Myocyte (in vitro differentiated cells): Measurements from ENCODE around the gene PAGR1. TPM values are rescaled to one million over a fixed set of nuclear protein-coding genes. Genes with fewer than 3 reads are reported as not detected.
"Not testable (repeated sequence)": the region's sequence is repeated elsewhere in the genome, so short reads cannot be mapped to it uniquely, and the experiment has no call there.

Source experiments
- DNase-seq: peaks from one replicate; pipeline ENCODE4 v3.0.0-alpha.2; 2012; ENCODE audit warnings: low read depth
- total RNA-seq: library from RNA; depleted of rRNA; stranded (reverse); fragments of >200 nt; gene quantifications from 2 replicates; pipeline ENCODE4 v1.2.3, GENCODE V29; 2014

Gene PAGR1
- total RNA-seq, 1 donor from 2014 or later = 38.4 TPM

DNA sequence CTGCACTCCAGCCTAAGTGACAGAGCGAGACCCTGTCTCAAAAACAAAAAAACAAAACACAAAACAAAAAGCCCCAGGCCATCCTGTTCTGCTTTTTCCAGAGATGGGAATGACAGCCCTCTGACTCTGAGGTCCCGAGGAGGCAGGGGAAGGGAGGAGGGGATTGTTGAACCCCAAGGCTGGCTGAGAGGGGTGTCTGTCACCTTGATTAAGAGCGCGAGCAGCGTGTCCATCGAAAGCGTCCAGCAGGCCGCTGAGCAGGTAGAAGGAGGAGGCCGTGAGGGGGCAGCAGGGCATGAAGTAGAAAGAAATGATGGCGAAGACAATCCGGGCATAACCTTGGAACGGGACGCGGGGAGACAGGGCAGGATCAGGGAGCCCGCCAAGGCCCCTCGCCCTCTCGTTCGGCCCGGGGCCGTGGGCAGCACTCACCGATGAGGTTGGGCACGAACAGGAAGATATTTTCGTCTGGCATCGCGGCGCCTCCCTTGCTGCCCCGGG is 46.5 kb downstream of the PAGR1 start:
- peak; percentile 35 for DNase-seq

DNA sequence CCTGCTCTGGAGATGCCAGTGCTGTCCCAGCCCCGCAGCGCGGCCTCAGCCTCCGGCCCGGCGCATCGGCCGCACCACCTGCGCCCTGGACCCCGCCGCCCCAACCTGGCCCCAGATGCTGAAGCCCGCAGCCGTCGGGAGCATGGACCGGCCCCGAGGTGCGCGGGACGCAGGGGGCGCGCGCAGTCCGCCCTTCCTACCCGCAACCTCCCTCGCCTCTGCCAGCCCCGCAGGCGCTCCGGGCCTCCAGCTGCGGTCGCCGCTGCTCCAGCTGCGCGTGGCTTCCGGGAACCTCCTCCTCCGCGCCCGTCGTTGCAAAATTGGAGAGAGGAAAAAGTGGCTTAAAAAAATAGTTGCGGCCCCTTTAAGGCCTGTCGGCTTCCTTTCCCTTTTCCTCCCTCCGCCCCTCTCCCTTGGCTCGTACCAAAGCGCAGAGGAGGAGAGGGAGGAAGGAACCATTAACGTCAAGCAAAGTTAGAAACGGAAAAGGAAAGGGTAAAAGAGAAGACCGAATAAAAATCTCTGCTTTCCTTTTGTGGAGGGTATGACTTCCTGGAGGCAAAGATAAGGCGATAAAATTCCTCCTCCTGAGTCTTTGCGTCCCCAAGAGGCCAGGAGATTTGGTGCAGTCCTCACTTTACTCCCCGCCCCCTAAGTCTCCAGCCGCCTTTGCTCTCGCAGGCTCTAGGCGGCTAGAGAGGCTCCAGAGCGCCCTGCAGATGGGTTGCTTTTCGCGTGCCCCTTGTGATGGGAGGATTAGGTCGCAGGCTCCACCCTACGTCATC is 47.1 kb downstream of the PAGR1 start, which contains the start of gene CDIPT:
Gene CDIPT, minus strand, starts transcription at position 343 of the 785 bp plus-strand sequence. CDS start 369 bp downstream, outside the sequence.
- DNase-seq = peak; percentile 97

DNA sequence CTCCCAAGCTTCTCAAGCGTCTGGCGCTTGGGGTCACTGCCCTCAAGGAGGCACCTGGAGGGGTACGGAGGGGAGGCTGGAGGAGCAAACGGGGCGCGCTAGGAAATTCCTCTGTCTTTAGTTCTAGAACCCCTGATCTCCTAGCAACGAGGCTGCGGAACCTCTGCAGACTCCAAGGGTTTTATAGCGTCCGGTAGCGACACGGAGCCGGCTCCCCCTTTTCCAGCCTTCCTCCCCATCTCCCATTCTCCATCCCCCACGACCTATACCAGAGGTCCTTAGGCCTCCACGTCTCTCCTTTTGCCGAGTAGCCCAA is 47.7 kb downstream of the PAGR1 start:
- no peak for DNase-seq

DNA sequence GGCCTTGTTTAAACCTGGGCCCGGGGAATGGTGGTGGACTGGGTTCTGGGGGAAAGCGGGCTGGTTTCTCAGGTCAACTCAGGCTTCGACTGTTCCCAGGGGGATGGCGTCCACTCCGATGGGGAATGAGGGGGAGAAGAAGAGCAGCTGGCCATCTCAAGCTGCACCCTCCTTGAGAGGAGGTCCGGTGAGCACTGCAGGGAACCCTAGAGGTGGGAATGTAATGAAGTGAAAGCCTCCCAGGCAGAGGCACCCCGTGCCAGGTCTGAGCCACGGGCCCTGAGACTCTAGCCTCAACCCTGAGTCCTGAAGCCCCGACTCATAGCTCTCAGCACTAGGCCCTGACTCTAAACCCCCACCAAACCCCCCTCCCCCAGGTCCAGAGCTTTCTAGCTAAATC is 48.3 kb downstream of the PAGR1 start:
- DNase-seq = no peak

DNA sequence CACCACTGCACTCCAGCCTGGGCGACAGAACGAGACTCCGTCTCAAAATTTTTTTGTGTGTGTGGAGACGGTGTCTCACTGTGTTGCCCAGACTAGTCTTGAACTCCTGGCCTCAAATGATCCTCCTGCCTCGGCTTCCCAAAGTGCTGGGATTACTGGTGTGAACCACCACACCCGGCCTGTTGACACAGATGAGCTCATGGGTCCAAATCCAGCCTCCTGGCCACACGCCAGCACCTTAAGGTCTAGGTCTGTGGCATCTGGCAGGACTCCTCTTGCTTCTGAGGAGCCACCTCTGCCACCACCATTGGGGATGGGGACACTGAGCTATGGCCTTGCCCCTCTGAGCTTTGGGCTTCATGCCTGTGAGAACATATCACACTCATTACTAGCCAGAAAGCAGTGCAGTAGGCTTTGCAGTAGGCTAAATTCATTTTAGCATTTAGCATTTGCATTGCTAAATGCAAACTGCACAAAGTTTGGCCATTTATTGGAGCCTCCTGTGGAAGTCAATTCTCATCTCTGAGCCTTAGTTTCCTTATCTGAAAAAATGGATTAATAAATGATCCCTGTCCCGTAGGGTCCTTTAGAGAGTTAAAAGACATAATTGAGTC is 52.6 kb downstream of the PAGR1 start:
- no peak for DNase-seq

DNA sequence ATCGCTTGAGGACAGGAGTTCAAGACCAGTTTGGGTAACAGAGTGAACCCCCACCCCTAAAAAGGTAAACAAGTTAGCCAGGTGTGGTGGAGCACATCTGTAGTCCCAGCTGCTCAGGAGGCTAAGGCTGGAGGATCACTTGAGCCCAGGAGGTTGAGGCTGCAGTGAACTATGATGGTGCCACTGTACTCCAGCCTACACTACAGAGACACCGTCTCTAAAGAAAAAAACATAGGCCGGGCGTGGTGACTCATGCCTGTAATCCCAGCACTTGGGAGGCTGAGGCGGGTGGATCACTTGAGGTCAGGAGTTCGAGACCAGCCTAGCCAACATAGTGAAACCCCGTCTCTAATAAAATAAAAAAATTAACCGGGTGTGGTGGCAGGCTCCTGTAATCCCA is 53.1 kb downstream of the PAGR1 start:
- not testable (repeated sequence) for DNase-seq

Other genes with a start within 250 kb of the PAGR1 start
- not detected in 2 replicates for gene SPN, start 152.9 kb upstream of the PAGR1 start, total RNA-seq
- 20.7 and 31.0 TPM in 2 replicates for gene QPRT, start 137.0 kb upstream of the PAGR1 start, total RNA-seq
- gene C16orf54, start 70.2 kb upstream of the PAGR1 start, total RNA-seq = not detected in 2 replicates
- gene ZG16, start 37.9 kb upstream of the PAGR1 start, total RNA-seq = not detected in 2 replicates
- gene KIF22, start 25.4 kb upstream of the PAGR1 start, total RNA-seq = 10.2 and 10.9 TPM in 2 replicates
- gene MAZ, start 9.6 kb upstream of the PAGR1 start, total RNA-seq = 136 and 218 TPM in 2 replicates
- gene PRRT2, start 4.0 kb upstream of the PAGR1 start, total RNA-seq = 0.83 and 3.1 TPM in 2 replicates
- 361 and 417 TPM in 2 replicates for gene MVP, start 4.3 kb downstream of the PAGR1 start, total RNA-seq
- gene CDIPT, start 47.1 kb downstream of the PAGR1 start, total RNA-seq = 47.2 and 53.9 TPM in 2 replicates
- gene SEZ6L2, start 83.4 kb downstream of the PAGR1 start, total RNA-seq = 6.4 and 11.8 TPM in 2 replicates
- gene ASPHD1, start 84.3 kb downstream of the PAGR1 start, total RNA-seq = 3.9 and 4.0 TPM in 2 replicates
- gene KCTD13, start 110.1 kb downstream of the PAGR1 start, total RNA-seq = 6.8 and 9.3 TPM in 2 replicates
- gene TMEM219, start 145.9 kb downstream of the PAGR1 start, total RNA-seq = 89.8 and 92.2 TPM in 2 replicates
- gene TAOK2, start 157.7 kb downstream of the PAGR1 start, total RNA-seq = 49.9 and 75.7 TPM in 2 replicates
- 11.9 and 12.7 TPM in 2 replicates for gene HIRIP3, start 179.5 kb downstream of the PAGR1 start, total RNA-seq
- gene INO80E, start 180.1 kb downstream of the PAGR1 start, total RNA-seq = 43.8 and 97.6 TPM in 2 replicates
- not detected in 2 replicates for gene DOC2A, start 194.9 kb downstream of the PAGR1 start, total RNA-seq
- not detected in 2 replicates for gene C16orf92, start 207.0 kb downstream of the PAGR1 start, total RNA-seq
- 0.21 and 1.0 TPM in 2 replicates for gene TLCD3B, start 215.1 kb downstream of the PAGR1 start, total RNA-seq
- 2,927 and 3,693 TPM in 2 replicates for gene ALDOA, start 249.6 kb downstream of the PAGR1 start, total RNA-seq